HG03280 (cell line): ENCODE results near the gene PASK.

Experiments
- ATAC-seq: cut with Tn5 transposase; IDR thresholded peaks from one replicate; pipeline ENCODE4 v1.9.1; 2021; ENCODE audit warnings: mild to moderate bottlenecking, moderate library complexity; ENCODE audit not compliant: unreplicated experiment

Gene PASK

DNA sequence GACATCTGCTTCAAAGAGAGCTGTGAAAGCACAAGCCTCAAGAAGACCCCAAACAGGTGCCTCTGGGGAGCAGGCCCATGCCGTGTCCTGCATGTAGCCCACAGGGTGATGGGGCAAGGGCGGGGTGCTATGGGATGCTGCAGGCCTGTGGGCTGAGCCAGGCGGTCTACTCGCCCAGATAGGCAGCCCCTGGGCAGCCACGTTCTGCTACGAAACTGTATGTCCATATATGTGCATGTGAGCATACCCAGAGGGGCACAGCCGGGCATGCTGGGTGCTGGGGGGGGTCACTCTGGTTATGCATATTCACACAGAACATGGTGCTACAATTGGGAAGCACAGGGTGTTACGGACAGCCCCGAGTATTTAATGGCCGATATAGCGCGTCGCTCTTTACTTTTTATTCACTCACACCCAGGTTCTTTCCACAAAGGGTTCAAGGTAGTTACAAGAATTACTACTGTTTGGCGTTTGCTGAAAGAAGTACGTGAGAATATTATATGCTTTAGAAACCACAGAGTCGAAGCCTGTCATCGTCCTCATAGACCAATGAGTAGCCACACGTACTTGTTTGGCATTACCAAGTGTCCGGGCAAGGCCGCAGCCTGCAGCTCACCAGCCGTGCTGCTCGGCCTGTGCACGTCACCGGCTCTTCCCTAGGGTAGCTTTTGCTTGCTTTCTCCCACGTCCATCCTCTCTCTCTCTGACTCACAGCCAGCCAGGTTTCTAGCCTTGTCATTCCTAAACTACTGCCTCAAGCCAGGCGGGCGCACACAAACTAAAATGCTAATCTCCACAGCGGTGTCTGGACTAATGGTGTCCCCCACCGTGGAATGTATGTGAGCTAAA is 61.6 kb downstream of the PASK start:
- no peak for ATAC-seq

GRCh38 chr2:241084856-241085444 is 64.3 kb downstream of the PASK start:
- no peak for ATAC-seq

- no peak for ATAC-seq
Observed at GRCh38 chr2:241083091-241083415, 66.2 kb downstream of the PASK start.

DNA sequence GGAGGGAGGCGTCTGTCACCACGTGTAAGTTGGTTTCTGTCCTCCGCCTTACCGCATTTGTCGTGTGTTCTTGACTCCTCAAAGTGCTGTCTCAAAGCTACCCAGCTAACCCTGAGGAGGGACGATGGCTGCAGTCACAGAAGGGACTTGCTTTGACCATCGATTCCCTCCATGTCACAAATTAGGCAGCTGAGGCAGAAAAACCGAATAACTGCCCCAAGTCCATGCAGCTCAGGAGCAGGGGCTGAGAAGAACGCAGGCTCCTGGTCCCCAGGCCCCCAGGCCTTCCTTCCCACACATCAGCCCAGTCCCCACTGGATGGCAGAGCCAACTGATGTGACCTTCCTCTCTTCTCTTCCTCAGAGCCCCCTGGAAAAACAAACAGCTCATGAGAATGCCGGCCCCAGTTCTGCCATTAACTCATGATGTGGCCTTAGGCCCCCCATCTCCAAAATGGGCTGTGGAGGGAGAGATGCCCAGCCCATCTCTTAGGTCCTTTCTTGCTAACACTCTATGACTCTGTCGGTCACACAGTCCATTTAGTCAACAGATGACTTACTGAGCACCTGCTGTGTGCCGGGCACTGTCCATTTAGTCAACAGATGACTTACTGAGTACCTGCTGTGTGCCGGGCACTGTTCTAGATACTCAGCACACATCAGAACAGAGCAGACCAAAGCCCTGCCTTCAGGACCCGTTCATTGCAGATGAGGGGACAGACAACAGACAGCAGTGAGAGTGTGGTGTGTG is 66.8 kb downstream of the PASK start:
- ATAC-seq = no peak

GRCh38 chr2:241081643-241082340 is 67.5 kb downstream of the PASK start:
- no peak for ATAC-seq

- ATAC-seq = no peak
Observed at GRCh38 chr2:241081190-241081642, 68.1 kb downstream of the PASK start.

GRCh38 chr2:241080405-241081189 is 68.7 kb downstream of the PASK start:
- no peak for ATAC-seq

- no peak for ATAC-seq
Observed at GRCh38 chr2:241074901-241075540, 74.3 kb downstream of the PASK start.

DNA sequence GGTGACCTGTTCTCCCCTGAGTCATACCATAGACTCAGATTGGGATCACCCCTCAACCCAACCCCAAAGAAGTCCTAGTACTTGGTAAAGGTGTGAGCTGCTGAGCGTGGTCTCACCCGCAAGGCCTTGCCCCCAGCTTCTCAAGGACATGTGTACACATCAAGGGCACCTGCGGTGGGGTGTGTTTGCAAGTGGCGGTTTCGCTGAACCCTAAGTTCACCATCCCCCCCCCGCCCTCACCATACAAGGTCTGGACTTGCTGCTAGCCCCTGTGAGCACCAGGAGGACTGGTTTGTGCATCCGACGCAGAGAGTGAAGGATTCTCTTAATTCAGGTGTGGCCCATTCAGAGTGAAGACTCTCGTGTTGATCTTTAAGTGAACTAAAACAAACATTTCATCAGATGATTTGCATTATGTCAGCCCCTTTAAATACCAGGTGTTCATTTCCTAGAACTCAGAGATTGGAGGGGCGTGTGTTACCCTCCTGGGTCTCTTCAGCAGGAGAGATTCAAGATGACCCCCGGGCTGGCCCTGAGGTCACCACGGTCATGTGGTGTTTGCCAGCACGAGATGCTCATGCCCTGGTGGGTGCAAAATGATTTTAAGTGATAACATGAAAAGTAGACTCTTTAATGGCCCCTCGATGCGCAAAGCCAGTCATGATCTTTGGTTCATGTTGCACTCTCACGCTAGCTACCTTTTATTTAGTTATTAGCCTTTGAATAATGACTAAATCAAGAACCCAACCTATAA is 75.0 kb downstream of the PASK start:
- ATAC-seq = no peak

DNA sequence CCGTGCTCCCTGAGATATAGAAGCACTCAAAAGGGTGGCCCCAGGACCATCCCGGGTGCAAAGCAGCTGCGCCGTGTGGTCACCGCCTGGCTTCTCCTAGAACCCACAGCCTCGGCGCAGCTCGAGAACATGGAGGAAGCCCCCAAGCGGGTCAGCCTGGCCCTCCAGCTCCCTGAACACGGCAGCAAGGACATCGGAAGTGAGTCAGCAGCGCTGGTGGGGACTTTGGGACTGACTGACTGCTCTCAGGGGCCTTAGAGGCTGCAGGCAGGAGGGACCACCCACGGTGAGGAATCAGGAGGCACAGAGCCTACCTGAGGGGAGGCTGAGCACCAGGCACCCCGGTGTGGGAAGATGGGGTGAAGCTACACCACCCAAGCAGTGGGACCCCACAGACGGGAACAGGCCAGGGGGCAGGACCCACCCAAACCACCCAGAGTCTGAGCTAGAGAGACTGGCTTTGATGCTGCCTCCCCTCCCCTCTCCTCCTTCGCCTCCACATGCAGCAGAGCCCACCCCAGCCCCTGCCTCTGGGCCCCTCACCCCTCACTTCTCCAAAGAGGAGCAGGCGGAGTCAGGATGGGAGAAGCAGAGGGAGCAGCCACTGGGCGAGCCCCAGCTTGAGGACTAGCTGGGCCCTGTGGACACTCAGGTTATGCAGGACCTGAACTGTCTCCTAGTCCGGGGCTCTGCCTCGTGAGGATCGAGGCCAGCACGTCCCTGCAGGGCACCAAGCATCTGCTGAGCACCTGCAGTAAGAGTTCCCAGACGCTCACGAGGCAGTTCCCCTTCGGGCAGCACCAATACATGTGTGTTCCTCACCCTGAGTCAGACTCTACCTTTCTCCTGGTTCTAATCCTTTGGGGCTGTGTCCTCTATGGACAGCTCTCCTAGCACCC is 75.9 kb downstream of the PASK start:
- ATAC-seq = no peak

DNA sequence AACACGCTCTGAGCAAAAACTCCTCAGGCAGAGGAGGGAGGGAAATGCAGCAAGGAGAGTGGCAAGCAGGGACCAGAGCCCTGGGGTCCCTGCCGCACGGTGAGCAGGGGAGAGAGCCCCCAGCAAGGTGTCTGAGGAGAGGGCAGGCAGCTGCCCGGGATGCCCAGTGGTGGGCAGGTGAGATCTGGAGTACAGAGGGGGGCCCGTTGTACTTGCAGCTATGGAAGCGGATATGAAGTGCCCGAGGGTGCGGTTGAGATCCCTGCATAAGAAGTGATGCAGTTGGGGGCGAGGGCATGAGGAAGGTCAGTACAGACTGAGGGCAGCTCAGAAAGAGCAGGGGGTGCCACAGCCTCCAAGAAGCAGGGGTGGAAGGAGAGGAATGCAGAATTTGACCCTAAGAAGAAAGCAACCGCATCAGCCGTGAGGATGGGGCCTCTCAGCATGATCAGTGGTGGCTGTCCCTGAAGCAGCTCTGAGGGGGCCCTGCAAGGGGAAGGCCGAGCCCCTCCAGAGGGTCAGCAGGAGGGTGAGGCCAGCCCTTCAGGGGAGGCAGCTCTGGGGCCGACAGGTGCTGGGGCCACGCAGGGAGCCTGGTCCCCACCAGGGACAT is 76.6 kb downstream of the PASK start:
- no peak for ATAC-seq

DNA sequence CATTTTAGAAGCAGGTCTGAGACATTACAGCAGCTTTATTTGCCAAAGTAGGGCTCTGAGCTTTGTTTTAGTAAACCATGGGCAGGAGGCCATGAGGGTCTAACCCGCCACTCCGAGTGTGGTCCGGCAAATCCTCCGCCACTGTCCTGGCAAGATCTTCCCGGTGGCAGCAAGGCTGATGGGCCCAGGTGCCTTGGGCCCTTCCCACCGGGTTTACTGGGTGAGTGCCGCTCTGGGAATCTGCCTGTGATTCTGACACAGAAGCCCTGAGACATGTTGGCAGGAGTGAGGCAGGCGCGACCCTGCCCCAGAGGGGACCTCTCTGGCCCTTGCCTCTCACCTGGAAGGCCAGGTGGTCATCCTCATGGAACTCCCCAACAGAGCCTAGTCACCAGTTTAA is 77.1 kb downstream of the PASK start:
- ATAC-seq = no peak

GRCh38 chr2:241071677-241072111 is 77.6 kb downstream of the PASK start:
- ATAC-seq = no peak

GRCh38 chr2:241070811-241071676 is 78.2 kb downstream of the PASK start:
- ATAC-seq = no peak

- no peak for ATAC-seq
Observed at GRCh38 chr2:241070361-241070760, 78.9 kb downstream of the PASK start.

DNA sequence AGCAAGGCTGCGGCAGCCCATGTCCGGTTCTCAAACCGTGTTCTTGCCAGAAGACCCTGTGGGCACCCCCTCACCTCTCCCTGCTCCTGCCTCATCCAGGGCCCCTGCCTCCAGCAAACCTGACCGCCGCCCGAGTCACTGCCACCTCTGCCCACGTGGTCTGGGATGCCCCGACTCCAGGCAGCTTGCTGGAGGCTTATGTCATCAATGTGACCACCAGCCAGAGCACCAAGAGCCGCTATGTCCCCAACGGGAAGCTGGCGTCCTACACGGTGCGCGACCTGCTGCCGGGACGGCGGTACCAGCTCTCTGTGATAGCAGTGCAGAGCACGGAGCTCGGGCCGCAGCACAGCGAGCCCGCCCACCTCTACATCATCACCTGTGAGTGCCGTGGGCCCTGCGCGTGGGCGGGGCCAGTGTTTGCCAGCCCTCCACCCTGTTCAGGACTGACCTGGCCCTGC is 79.4 kb downstream of the PASK start:
- no peak for ATAC-seq
